PC-9 (cell line): Measurements from ENCODE around the gene LRRC1.

ENCODE experiments used
- EZH2 ChIP-seq: fragments of 200-600 bp; sonication (generic); IDR thresholded peaks from 2 replicates; pipeline ENCODE4 v1.8.0; 2017; ENCODE audit warnings: antibody characterized with exemption, low read depth
- TF ChIP-seq, protein P1 (sequence below): fragments of 200-600 bp; sonication (generic); conservative IDR thresholded peaks from 2 replicates; pipeline ENCODE4 v1.6.1; 2017; ENCODE audit warnings: mixed run types, antibody characterized with exemption, mild to moderate bottlenecking, moderate library complexity

DNA sequence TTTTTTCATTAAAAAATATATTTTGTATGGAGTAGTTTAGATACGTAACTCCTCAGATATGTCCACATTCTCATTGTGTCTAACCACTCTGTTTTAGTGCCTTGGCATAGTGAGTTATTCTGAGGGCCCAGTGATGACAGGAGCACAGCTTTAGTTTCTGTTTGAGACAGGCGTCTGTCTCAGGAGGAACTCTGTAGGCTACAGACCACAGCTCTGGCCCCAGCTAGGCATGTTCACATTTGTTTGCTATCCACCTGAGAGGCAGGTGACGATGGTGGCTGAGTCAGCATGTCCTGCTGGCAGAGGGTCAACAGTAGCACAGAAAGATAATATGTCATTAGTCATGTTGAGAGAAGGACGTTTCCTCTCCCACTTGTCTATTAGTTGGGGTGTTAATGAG is 16.3 kb downstream of the LRRC1 start:
- TF ChIP-seq, protein P1, sequence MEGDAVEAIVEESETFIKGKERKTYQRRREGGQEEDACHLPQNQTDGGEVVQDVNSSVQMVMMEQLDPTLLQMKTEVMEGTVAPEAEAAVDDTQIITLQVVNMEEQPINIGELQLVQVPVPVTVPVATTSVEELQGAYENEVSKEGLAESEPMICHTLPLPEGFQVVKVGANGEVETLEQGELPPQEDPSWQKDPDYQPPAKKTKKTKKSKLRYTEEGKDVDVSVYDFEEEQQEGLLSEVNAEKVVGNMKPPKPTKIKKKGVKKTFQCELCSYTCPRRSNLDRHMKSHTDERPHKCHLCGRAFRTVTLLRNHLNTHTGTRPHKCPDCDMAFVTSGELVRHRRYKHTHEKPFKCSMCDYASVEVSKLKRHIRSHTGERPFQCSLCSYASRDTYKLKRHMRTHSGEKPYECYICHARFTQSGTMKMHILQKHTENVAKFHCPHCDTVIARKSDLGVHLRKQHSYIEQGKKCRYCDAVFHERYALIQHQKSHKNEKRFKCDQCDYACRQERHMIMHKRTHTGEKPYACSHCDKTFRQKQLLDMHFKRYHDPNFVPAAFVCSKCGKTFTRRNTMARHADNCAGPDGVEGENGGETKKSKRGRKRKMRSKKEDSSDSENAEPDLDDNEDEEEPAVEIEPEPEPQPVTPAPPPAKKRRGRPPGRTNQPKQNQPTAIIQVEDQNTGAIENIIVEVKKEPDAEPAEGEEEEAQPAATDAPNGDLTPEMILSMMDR = no peak
- TF ChIP-seq EZH2 = no peak
